ENCODE results near the gene CD3D.

CD3D gene

DNA sequence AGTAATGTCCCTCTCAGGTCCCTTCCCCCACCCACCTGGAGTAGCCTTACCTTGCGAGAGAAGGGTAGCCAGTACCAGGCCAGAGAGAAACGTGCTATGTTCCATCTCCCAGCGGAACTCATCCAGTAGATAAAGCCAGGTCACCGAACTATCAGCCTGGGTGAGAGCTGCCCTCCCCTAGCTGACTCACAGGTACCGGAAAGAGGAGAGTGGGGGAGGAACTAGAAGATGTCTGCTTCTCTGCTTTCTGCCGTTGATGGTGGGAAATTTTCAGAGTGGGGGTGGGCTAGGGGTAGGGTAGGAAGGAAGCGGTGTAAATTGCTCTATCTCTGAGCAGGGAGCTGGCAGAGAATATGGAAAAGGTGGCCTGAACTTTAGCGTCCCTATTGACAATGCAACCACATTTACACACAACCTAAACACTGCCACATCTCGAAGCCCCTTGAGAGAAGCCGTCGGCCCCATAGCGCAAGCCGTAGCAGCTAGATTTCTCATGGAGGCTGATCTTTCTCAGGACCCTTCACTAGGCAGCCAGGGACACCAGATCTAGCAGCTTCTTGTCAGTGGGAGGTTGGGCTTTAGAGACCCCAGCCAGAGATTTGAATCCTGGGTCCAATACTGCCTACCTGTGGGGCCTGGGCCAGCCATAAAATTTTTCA is at the start of gene CD3D:
CD3D (minus strand) TSS at position 203 of the 659 bp plus-strand sequence; CDS start at position 105, 98 bp downstream.
- no peak for TF ChIP-seq ZFX (IDR thresholded peaks at IDR 0.05)
- TF ChIP-seq, protein P1, sequence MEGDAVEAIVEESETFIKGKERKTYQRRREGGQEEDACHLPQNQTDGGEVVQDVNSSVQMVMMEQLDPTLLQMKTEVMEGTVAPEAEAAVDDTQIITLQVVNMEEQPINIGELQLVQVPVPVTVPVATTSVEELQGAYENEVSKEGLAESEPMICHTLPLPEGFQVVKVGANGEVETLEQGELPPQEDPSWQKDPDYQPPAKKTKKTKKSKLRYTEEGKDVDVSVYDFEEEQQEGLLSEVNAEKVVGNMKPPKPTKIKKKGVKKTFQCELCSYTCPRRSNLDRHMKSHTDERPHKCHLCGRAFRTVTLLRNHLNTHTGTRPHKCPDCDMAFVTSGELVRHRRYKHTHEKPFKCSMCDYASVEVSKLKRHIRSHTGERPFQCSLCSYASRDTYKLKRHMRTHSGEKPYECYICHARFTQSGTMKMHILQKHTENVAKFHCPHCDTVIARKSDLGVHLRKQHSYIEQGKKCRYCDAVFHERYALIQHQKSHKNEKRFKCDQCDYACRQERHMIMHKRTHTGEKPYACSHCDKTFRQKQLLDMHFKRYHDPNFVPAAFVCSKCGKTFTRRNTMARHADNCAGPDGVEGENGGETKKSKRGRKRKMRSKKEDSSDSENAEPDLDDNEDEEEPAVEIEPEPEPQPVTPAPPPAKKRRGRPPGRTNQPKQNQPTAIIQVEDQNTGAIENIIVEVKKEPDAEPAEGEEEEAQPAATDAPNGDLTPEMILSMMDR (conservative IDR thresholded peaks at IDR 0.05): no peak

DNA sequence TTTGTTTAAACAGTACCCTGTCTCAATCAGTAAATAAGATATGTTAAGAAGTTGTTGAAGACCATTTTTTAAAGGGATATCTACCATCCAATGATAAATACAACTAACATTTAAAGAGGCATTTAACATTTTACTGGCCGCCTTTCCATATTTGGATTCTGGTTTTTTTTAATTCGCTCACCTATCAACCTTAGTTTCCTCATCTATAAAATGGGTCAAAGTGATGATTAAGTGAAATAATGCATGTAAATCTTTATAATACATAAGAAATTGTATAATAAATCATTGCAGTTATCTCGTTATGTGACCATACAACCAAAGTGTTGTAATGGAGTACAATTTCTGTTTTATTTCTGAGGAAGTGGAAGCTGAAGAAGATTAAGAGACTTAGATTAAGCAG is 41.2 kb upstream of the CD3D start:
- TF ChIP-seq, protein P1 (conservative IDR thresholded peaks at IDR 0.05): no peak
- no peak for TF ChIP-seq ZFX (IDR thresholded peaks at IDR 0.05)
- no peak overlapping the region for H3K27ac ChIP-seq

More for the DNA sequence above, at the start of gene CD3D:
- H3K27ac ChIP-seq: no peak within 1 kb of the TSS

DNA sequence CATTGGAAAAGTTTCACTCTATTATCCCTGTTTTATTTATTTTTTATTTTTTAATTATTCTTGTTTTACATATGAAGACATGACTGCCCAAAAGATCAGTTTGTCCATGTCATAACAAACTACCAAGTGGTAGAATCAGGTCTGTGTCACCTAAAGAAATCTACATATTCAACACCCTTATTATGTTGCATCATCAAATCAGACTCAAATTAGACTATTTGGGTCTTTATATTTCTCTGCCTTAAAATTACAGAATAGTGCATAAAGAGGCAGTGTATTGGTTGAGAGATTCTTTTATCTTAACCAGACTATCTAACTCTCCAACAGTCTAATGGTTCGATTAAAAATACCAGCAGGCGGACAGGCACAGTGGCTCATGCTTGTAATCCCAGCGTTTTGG is 40.4 kb upstream of the CD3D start:
- no peak overlapping the region for H3K27ac ChIP-seq
- TF ChIP-seq, protein P1 (conservative IDR thresholded peaks at IDR 0.05): no peak
- TF ChIP-seq ZFX (IDR thresholded peaks at IDR 0.05): no peak

DNA sequence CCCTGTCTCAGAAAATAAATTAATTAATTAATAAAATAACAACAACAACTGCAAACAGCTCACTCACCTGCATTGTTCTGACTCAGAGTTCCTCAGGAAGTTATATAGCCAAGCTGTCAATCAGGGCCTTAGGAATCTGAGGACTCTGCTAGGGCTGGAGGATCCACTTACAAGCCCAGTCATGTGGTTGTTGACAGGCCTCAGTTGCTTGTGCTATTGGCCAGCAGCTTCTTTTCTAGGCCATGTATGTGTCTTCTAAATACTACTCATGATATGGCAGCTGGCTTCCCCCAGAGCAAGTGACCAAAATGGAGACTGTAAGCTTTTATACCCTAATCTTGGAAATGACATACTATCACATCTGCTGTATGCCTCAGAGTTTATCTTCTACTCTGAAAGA is 38.1 kb upstream of the CD3D start:
- H3K27ac ChIP-seq: no peak overlapping the region; the same call in 1 of the 2 replicates
- TF ChIP-seq, protein P1 (conservative IDR thresholded peaks at IDR 0.05): no peak
- no peak for TF ChIP-seq ZFX (IDR thresholded peaks at IDR 0.05)

DNA sequence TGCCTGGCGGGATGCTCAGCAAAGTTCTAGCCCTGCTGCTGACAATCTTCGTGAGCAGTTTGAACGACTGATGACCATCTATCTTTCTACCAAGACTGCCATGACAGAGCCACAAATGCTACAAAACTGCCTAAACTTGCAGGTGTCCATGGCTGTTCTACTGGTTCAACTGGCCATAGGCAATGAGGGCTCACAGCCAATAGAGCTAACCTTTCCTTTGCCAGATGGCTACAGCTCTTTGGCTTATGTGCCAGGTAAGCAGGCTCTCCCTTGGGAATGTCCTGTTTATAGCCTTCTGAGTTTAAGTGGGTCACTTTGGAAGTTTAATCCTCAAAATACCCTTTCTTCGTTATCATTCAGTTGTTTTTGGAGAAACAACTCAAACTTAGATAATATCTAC is 37.0 kb upstream of the CD3D start:
- H3K27ac ChIP-seq: peak overlapping the region; percentile 55
- TF ChIP-seq, protein P1 (conservative IDR thresholded peaks at IDR 0.05): no peak
- no peak for TF ChIP-seq ZFX (IDR thresholded peaks at IDR 0.05)

DNA sequence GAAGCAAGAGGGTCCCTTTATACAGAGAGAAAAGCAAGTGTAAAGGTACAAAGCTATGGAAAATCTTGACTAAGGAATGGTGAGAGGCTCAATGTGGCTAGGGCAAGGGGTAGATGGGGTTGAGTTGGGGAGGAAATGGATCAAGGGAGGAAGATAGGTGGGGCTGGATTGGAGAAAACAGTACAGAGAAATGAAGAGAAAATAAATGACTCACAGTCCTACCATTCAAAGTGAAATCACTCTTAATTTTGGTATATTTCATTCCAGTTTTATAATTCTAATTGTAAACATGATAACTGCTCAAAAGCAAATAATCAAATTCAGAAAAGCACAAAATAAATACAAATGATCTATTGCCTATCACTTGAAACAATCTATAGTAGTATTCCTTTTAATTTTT is 33.5 kb upstream of the CD3D start:
- no peak for TF ChIP-seq ZFX (IDR thresholded peaks at IDR 0.05)
- TF ChIP-seq, protein P1 (conservative IDR thresholded peaks at IDR 0.05): no peak

DNA sequence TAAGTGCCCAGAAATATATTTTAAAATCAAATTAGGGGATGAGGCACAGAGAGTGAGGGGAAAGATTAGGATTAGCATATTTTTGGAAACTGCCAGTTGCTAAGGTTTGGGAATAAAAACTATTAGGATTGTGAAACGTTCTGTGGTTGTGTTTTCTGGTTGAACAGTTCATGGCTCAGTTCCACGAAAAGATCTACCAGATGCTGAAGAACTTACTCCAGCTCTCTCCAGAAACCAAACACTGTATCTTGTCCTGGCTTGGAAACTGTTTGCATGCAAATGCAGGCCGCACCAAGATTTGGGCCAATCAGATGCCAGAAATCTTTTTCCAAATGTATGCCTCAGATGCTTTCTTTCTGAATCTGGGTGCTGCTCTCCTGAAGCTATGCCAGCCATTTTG is 32.2 kb upstream of the CD3D start:
- no peak for TF ChIP-seq ZFX (IDR thresholded peaks at IDR 0.05)
- TF ChIP-seq, protein P1 (conservative IDR thresholded peaks at IDR 0.05): no peak
- H3K27ac ChIP-seq: no peak overlapping the region

More for the DNA sequence above, 33.5 kb upstream of the CD3D start:
- no peak overlapping the region for H3K27ac ChIP-seq
